ENCODE measurements around the gene WASF2.

The WASF2 gene

DNA sequence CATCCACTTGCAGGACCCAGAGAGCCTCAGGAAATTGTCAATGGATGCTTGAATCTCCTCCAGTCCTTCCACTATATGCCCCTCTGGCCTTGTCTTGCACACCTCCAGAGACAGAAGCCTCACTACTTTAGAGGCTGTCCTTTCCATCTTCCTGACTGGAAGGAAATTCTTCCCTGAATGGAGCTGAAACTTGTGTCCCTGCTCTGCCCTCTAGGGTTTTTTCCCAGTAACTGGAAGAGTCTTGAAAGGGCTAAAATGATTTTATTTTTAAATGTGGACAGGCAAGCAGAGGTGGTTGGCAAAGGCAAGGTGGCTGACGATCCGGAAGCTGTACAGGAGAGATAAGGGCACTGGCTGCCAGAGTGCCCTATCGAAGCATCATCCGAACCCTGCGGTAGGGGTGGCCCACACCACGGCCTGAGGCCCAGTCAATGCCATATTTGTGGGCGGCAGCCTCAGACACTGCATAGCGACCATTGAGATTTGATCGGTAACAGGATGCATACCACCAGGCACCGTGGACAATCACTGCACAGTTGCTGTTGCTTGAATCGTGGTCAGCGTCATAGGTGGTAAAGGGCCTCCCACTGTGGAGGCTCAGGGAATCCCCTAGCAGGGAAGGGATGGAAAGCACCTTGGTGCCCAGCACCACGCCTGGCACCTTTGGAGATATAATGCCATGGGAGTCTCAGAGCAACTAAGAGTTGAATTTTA, 120.9 kb downstream of the WASF2 start:
- DNase-seq: no peak

DNA sequence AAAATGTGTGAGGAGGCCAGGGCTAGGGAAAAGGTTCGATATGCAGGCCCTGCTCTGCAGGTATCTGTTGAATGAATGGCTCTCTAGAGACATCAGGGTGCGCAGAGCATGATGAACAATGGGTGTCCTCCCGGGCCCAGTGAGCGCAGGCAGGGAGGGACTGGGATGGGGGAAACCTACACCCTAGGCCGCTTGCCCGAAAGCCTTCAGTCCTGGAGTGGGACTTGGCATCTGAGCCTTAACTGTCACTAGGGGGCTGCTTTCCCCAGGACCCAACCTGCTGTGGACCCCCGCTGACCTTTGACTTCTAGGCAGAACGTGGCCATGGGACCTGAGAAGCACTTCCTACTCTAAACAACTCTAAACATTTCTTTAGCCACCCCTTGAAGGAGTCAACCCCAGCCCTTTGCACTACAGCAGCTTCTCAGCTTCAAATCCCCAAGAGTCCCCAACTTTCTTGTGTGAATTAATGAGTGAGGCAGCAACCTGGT, 122.8 kb downstream of the WASF2 start:
- no peak for DNase-seq

DNA sequence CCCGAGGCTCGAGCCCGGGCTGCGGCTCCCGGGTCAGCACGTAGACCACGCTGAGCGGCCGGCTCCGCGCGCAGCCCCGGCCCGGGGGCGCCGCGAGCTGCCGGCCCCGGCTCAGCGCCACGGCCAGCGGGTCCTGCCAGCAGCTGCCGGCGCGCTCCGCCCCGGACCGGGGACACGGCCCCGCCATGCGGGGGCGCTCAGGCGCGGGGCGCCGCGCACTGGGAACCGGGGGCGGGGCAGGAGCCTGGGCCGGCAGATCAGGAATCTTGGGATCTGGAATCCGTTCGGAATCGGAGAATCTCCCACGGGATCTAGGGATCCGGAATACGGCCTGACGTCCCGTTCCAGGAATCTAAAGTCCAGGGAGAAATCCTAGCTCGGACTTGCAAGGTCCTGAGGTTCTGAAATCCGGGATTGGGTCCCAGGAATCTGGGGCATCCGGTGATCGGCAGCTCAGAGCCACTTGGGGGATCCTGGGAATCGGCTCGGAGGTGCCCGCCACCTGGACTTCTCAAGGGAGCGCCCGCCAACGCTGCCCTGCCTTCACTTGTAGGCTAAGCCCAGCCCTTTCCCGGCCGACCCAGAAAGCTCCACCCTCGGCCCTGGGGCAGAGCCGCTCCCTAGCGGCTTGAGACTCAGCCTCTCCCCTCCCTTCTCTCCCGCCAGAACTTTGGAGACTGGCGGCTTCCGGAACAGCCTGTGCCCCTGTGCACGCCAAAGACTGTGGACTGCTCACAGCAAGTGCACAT, 123.4 kb downstream of the WASF2 start, which contains the start of gene MAP3K6:
Gene MAP3K6, minus strand, starts transcription at position 551 of the 749 bp plus-strand sequence. Its CDS starts 364 bp downstream, at position 187.
- DNase-seq: peak; percentile 71

DNA sequence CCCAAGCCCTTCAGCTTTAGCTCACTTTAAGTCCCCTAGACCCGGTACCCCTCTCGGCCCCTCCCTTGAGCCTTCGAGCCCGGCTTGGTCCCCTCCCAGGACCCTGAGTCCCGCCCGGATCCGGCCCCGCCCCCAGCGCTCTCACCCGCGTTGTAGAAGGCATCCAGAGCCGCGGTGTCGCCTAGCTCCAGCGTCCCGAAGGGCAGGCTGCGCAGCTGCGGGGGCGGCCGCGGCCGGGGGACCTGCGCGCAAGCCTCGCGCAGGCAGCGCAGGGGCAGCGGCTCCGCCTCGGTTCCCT, 123.9 kb downstream of the WASF2 start:
- DNase-seq: peak; percentile 90

DNA sequence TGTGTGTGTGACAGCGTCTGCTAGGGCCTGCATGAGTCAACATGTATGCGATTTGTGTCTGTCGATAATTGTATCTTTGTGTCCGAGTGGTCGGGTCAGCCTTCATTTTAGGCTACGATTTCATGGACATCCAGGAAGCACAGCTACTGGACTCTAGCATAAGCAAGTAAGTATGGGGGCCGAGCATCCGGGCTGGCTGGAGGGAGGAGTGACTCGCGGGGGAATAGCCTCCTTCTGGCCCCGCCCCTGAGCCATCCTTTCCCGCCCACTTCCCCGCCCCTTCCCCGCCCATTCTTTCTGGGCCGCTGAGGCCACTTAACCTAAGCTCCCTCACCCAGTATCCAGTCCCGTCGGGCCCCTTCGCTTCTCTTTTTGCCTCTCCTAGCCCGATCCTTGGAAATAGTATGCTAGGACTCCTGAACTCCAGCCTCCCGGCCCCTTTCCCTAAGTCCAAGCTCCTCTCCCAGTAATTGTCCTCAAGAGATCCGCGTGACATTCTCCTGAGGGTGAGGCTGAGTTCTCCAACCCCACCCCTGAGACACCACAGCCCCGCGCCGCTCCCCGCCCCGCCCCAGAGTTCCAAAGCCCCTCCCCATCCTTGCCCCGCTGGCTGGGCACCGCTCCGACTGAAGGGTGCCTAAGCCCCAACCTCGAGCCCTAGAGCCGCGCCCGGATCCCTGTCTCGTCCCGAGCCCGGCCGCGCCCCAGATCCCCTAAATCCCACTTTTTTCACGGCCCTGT, 124.4 kb downstream of the WASF2 start:
- DNase-seq: peak; percentile 91

DNA sequence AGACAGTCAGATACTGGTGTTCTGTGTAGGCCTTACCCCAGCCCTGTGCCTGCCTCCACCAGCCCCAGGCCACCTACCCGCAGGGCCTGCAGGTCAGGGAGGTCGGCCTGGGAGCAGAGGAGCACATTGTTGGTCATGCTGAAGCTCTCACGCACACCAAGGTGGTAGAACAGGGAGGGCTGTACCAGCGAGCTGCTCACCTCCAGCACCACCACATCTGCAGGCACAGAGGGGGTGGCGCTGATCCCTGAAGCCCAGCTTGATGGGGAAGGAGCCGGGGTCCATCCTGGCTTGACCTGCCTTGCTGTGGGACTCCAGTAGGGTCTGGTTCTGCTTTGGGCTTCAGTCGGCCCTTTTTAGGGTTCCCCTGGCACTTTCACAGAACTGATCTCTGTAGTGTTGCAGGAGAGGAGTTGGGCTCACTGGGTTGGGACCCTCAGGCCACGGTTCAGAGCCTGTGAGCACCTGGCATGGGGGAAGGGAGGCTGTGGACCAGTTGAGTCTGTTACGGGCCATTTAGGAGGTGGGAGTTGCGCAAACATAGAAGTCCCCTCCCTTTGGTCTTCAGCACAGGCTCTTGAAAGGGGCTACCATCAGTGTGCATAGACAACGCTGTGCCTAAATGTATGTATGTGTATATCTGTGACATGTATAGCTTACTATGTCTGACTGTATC, 125.1 kb downstream of the WASF2 start:
- no peak for DNase-seq

DNA sequence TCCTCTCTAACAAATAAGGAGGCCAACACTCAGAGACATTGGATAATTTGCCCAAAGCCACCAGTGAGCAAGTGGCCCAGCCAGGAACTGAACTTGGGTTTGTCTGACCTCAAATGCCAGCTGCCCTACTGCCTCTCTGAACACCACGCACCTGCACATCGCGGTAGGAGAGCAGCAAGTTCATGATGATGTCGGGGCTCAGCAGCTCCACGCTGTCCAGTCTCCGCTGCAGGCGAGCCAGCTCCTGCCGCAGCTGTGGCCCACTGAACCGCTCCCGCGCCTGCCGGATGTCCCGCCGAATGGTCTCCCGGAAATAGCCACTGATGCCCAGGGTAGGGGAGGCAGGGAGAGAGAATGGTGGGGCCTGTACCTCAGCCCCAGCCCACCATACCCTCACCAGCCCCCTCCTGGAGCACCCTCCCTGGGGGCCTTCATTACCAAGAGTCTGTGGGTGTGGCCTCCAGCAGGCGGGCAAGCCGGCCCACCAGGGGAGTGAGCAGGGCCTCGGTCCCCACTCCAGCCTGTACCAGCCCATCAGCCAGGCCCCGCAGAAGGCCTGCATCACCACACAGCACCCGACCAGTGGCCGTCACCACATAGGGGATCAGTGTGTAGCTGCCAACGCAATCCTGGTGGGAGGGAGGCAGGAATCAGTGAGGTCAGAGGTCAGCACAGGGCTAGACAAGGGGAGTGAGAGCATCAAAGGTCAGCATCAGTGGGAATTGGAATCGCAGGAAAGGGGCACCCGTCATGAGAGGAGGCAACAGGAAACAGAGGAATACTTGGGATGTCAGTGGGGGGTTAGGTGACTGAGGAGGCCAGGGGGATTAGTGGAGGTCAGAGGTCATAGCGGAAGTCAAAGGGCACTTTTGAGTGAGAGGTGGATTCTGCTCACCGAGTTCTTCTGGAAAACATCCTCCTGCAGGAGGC, 125.9 kb downstream of the WASF2 start:
- DNase-seq: no peak

DNA sequence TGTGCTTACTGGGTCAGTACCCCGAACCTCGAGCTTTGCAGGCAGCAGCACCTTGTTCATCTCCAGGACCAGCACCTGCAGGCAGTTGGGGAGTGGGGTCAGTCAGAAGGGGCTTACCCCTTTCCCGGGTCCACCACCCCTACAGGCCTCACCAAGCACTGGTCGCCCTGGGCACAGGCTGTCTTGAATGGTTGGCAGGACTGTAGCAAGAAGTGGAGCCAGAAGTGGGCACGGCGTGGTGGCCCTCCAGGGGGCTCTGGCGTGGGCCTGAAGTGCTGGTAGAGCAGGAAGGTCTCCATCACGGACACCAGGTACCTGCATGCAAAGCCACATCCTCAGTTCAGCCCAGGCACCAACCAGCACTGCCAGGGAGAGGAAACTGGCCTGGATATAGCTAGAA, 128.4 kb downstream of the WASF2 start:
- DNase-seq: no peak

DNA sequence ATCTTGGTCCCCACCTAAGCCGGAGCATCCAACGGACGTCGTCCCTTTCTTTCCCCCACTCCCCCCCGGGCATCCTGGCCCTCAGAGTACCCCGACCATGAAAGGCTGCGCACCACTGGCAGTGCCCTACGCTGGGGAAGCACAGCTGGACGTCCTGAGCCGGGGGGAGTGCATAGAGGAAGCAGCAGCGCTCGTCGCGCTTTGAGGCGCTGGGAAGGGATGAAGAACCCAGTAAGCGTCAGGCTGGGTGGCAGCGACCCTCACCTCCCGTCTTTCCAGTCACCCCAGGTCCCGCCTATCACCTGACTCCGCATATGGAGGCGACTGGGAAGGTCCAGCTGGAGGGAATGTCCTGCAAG, 128.9 kb downstream of the WASF2 start:
- DNase-seq: no peak

DNA sequence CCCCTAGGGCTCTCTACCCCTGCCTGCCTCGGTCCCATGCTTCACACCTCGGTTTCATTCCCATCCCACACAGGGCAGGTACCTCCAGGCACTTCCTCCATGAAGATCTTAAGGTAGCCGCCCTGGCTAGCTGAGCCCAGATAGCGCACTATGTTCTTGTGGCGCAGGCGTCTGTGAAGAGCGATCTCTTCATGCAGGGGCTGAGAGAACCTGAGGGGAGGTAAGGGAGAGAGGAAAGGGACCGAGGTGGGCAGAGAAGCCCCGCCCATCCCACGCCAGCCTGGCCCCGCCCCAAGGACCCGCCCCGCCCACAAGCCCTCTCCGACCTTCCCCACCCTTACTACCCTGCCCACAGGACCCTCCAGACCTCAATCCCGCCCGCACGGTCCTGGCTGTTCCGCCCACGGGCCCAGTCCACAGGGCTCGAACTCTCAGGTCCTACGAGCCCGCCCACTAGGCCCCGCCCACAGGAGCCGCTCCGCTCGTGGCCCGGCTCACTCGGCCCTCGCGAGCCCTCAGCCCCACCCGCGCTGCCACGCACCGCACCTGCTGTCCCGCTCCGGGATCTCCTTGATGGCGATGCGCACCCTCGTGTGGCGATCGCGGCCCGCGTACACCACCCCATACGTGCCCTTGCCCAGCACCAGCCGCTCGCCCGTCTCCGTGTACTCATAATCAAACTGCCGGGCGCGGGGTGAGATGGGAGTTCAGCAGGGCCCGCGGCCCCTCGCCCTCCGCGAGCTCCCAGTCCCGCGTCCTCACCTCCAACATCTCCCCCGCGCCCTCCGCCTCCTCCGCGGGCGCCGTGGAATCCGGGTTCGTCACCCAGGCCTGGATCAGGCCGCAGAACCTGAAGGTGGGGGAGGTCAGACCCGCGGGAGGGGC, 129.6 kb downstream of the WASF2 start:
- peak; percentile 77 for DNase-seq

DNA sequence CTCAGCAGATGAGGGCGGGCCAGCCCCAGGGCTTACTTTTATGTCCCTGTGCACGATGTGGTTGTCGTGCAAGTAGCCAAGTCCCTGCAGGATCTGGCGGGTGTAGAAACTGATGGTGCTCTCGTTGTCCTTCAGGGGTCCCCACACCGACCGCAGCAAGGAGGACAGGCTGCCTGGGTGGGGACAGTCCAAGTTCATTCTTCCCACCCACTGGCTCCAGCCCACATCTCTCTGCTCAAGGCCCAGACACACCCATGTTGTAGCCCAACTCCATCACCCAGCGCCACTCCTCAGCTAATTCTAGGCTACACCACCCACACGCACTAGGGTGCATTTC, 130.2 kb downstream of the WASF2 start:
- DNase-seq: no peak

DNA sequence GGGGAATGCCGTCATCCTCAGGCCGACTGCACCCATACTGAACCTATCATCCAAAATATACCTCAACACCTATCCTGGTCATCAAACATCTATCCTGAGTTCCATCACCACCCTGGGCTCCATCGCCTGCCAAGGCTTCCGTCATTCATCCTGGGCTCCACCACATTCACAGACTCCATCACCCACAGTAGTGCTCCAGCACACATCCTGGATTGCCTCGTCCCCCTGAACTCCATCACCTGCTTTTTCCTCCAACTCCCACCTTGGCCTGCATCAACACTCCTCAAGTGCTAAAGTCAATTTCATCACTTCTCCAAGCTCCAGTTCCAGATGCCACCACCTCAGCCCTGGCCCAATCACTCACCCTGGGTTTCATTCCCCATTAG, 131.0 kb downstream of the WASF2 start:
- no peak for DNase-seq

DNA sequence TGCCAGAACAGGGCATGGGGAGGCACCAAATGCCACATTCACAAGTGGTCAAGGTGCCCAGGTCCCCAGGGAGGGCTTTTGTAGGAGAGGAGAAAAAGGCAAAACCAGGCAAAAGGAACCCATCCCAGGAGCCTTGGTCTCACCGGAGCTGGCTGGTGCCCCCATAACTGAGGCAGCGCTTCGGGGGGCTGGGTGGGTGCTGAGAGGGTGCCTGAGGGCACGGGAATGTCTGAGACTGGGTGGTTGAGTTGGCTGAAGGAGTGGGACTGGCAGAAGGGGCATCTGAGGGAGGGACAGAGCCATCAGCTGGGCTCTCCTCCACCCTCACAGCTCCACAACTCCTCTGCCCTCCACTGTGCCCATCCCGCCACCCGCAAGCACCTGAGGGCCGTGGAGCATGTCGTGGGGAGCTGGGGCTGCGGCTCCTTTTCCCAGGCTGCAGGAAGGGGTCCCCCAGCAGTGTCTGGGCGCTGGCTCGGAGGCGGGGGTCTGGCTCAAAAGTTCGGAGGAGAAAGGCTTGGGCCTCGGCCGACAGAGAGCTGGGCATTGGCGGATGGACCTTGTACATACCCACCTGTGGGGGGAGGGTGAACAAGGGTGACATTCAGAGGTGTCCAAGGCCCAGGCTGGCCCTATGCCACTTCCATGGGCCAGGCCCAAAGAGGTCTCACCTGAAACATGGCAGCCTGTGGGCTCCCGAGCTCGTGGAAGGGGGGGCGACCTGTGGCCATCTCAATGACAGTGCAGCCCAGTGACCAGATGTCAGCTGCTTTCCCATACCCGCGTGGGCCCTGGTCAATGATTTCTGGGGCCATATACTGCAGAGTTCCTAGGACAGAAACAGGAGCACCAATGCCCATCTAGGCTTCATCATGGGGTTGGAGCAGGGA, 131.7 kb downstream of the WASF2 start:
- no peak for DNase-seq

DNA sequence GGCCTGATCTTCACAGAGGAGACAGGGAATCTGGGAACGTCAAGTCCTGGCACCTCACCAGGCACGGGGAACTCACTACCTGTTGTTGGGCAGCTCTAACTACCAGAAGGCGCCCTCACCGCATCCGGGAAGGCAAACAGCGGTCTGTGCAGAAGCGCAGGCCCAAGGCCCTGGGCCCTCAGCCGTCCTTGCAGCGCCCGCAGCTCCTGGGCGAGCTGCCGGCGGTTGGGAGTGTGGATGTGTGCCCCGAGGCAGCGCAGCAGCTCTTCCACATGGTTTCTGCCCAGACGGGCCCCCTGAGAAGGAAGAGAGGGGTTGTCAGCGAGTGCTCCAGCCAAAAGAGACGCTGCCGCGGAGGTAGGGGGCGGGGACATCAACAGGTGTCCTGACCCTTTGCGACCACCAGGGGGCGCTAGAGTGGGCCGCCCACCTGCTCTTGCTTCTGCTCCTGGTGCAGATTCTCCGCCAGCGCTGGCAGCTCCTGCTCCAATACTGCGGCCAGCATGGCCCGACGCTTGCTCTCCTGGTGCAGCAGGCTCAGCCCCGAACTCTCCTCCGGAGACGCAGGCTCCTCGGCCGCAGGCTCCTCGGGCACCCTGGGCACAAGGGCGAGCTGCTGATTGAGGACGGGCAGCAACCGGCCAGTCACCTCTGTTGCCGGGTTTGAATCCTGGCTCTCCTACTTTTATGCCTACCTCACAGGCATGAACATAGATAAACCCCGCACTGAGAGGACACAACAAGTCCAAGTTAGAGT, 132.5 kb downstream of the WASF2 start:
- DNase-seq: peak; percentile 94

DNA sequence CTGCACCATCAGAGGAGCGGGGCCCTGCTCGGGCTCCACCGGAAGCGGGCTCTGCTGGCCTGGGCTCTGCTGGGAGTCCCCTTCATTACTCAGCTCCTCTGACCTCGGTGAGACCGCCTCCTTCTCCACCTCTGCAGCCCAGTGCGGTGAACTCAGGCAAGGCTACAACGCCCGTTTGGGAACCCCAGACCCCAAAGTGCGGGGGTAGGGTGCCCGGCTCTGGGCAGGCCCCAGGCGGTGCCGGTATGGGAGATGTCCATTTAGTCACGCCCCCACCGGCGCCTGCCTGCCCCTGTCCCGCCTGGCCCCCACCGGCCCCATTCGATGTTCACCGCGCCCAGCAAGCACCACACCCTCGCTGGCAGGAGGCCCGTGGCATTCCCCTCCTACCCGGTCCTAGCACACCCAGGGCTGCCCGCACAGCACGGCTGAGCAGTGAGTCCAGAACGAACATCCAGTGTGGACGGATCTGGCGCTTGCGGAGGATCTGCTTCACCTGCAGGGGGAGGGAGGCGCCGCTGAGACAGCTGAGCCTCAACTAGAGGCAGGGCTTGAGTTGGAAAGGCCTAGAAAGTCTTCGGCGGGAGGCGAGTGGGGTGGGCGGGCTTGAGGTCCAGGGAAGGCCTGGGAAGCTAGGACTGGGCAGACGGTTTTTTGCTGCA, 133.2 kb downstream of the WASF2 start:
- peak; percentile 67 for DNase-seq

DNA sequence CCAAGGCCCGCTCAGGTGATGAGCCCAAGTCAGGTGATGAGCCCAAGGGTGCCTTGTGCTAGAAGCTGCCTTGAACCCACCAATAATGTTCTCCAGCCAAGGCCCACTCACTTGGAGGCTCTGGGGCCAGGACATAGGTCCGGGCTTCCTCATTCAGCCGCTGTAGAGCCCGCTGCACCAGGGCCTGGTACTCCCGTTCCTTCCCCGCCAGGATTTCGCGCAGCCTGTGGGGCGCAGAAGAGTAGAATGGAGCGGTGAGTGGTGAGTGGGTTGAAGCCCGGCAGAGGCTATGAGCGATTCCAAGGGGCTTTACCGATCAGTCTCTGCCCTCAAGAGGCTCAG, 133.7 kb downstream of the WASF2 start:
- no peak for DNase-seq

DNA sequence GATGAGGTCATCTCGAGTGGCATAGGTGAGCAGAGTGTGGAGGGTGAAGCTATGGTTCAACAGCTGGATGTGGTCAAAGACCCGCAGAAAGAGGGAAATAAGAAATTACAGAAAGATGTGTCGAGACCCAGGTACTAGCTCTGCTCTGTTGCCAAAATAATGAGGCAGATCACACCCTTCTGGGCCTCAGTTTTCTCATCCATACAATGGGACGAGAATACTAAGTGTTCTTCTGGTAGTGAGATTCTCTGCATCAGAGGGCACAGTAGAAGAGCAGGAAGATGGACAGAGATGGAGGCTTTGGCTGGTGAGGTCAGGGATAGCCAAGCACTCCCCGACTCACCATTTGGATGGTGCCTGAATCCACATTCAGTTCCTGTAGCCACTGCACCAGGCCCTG, 134.3 kb downstream of the WASF2 start:
- no peak for DNase-seq
